Right lobe of liver (tissue), 6 donors: ENCODE results near the gene TNK1. TPM values are rescaled to one million over a fixed set of nuclear protein-coding genes. Genes with fewer than 3 reads are reported as not detected.
A peak's percentile ranks its signal among the peaks of the same experiment; 100 is the strongest.
"Not testable (repeated sequence)": the region's sequence is repeated elsewhere in the genome, so short reads cannot be mapped to it uniquely, and the experiment has no call there.

Experiments
- ATAC-seq, 4 donors: fragments of 200-7000 bp; cut with Tn5 transposase; one replicate each; pipeline ENCODE4 v1.9.1; 2020; ENCODE audit warnings: mild to moderate bottlenecking in 4 of 4, moderate library complexity in 4 of 4
- DNase-seq, 3 donors: peaks; one replicate each; pipeline ENCODE4 v3.0.0-alpha.2; 2020
- H3K27ac ChIP-seq, 3 donors: fragments of 200-600 bp; one replicate each; pipeline ENCODE4 v1.8.0; 2022
- H3K27me3 ChIP-seq, 2 donors: fragments of 200-600 bp; one replicate each; pipeline ENCODE4 v1.8.0; 2022
- H3K36me3 ChIP-seq, 4 donors: fragments of 200-600 bp; sonication (generic) in 1 of 4; one replicate each; pipeline versions ENCODE4 v1.5.1 to v1.8.0; 2017 to 2022; ENCODE audit warnings: control low read depth in 1 of 4
- H3K4me1 ChIP-seq, 4 donors: fragments of 200-600 bp; sonication (generic) in 1 of 4; one replicate each; pipeline versions ENCODE4 v1.5.1 to v1.8.0; 2017 to 2022; ENCODE audit warnings: control low read depth in 1 of 4
- H3K4me3 ChIP-seq, 3 donors: fragments of 200-600 bp; one replicate each; pipeline ENCODE4 v1.8.0; 2022
- H3K9me3 ChIP-seq, 4 donors: fragments of 200-600 bp; sonication (generic) in 1 of 4; one replicate each; pipeline versions ENCODE4 v1.5.1 to v1.8.0; 2017 to 2022; ENCODE audit warnings: control low read depth in 1 of 4
- POLR2A ChIP-seq: fragments of 450-650 bp; IDR thresholded peaks from one replicate; pipeline ENCODE4 v1.6.1; 2017; ENCODE audit warnings: antibody characterized with exemption, mild to moderate bottlenecking
- WGBS: methylation state at CpG from one replicate; pipeline ENCODE4 v1.1.6; 2018; ENCODE audit warnings: low coverage, low lambda C conversion rate; ENCODE audit not compliant: insufficient coverage; ENCODE audit errors: missing lambda C conversion rate; 5-methylcytosine and 5-hydroxymethylcytosine counted together
- intact Hi-C, 2 donors: fragments of 100-400 bp; cut with DNase I; formaldehyde crosslinking; loops; one replicate each; pipeline versions ENCODE4 v1.11.2 to v1.14.1; 2022
- long read RNA-seq: library from polyadenylated mRNA; unstranded; transcript quantifications from one replicate; pipeline ENCODE4 v2.0.0, GENCODE V29; 2019
- total RNA-seq, 6 experiments: library from RNA; depleted of rRNA in 2 of 6; stranded (reverse); fragments of >200 nt in 2 of 6; fragmentation: NEBNext Ultra II Directional in 3 of 6; extraction: Animal tissue kit (Norgen Biotek cat#: 25700) in 3 of 6; gene quantifications; one replicate each; pipeline versions ENCODE4 v1.1.0 to v1.2.4, GENCODE V29; 2016 to 2023
- TF ChIP-seq, protein P1 (sequence below), 4 donors: fragments of 200-600 bp in 3 of 4; fragments of 450-650 bp in 1 of 4; IDR thresholded peaks; one replicate each; pipeline versions ENCODE4 v1.5.1 to v1.8.0; 2016 to 2022; ENCODE audit warnings: antibody characterized with exemption in 4 of 4, mild to moderate bottlenecking in 2 of 4
- donor health status: DM: no; HTN: yes; CAD: no.
- donor health status: DM: no; HTN: no; CAD: no.
- donor health status: DM: no; HTN: no; CAD: no.
- donor health status: DM: no; HTN: yes; CAD: no.
- donor health status: DM: no; HTN: yes; CAD: no.

TNK1 gene
- 1 to 10 TPM; 2.9 to 5.1 (median 4.0) TPM for total RNA-seq
- long read RNA-seq = 0 reads

DNA sequence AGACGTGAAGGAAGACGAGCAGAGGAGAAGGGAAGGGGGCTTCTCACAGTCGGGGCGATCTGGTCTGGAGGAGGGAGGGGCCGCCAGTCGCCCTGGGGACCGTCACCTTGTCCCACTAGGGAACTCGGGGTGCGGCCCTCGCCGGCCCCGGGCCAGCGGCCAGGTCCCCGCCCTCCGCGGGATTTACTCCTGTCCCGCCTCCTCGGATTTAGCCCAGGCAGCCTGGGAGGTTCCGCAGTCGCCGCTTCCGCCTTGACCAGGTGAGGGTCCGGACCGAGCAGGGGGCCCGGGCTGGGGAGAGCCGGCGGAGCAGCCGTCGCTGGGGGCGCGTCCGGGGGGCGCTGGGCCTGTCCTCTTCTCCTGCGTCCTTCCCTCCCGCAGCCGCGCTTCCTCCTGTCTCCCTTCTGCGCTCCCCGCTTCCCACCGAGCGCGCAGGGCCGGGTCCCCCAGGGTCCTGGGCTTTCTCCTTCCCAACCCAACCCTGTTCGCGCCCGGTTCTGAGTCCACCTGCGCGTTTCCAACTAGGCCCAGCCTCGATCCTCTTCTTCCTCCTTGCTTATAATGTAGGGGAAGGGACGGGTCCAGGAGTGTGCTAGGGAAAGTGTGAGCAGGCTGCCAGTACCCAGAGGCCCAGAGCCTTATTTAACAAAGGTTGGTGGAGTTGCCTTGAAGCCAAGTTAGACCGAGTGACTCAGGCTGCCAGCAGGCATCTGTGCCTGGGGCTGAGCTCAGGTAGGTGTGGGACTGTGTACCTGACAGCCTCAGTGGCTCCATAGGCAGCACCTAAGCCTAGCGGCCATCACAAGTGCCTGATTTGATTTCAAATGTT is at the start of gene TNK1:
TNK1 (plus strand) TSS at position 235 of the 829 bp plus-strand sequence. CDS start 1,838 bp downstream, outside the sequence.
- Histone ChIP-seq H3K27me3 (no peaks in the 10 kb centered on the region), H3K36me3 (no peaks in the 10 kb centered on the region), H3K9me3 (no peaks in the 10 kb centered on the region), H3K27ac (peak within 1 kb of the TSS in 1 of 3 donors; percentile 3), H3K4me1 (peaks cover 0 to 10% (median 0%) of the 10 kb centered on the region in 4 donors), H3K4me3 (peak within 1 kb of the TSS; percentile 36 to 70 (median 65))
- intact Hi-C loops = no loop called here
- TF ChIP-seq, protein P1, sequence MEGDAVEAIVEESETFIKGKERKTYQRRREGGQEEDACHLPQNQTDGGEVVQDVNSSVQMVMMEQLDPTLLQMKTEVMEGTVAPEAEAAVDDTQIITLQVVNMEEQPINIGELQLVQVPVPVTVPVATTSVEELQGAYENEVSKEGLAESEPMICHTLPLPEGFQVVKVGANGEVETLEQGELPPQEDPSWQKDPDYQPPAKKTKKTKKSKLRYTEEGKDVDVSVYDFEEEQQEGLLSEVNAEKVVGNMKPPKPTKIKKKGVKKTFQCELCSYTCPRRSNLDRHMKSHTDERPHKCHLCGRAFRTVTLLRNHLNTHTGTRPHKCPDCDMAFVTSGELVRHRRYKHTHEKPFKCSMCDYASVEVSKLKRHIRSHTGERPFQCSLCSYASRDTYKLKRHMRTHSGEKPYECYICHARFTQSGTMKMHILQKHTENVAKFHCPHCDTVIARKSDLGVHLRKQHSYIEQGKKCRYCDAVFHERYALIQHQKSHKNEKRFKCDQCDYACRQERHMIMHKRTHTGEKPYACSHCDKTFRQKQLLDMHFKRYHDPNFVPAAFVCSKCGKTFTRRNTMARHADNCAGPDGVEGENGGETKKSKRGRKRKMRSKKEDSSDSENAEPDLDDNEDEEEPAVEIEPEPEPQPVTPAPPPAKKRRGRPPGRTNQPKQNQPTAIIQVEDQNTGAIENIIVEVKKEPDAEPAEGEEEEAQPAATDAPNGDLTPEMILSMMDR (IDR thresholded peaks at IDR 0.05) = no peak
- TF ChIP-seq POLR2A = peak; percentile 54
- ATAC-seq = peak; percentile 87 to 90 (median 88)
- peak; percentile 80 to 81 (median 80) for DNase-seq
- WGBS = 0% methylated on average over 14 of the region's 52 CpGs

DNA sequence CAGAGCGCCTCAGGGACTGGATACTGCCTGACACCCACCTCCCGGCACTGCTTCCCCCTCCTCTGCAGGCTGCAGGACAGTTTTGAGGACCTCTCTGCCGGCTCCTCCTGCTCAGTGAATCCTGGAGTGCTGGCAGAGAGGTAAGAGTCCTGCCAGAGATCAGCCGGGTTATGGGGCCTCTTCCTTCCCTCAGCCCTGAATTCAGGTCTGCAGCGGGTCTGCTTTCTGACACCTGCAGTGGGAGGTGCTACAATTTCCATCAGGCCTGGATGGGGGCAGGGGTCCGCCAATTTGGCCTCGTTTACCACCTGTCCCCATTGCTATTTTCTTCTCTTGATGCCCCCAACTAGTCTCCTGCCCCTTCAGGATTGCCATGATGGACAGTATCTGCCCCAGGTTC is 48.8 kb upstream of the TNK1 start:
- Histone ChIP-seq H3K27ac (no peak overlapping the region), H3K4me1 (peaks cover 0 to 14% (median 3%) of the 10 kb centered on the region in 4 donors), H3K9me3 (no peaks in the 10 kb centered on the region), H3K27me3 (no peaks in the 10 kb centered on the region), H3K36me3 (no peaks in the 10 kb centered on the region), H3K4me3 (no peak overlapping the region)
- intact Hi-C loops = no loop called here
- WGBS = 80% methylated on average over 1 of the region's 7 CpGs
- TF ChIP-seq, protein P1 (IDR thresholded peaks at IDR 0.05) = no peak
- TF ChIP-seq POLR2A = no peak
- no peak for DNase-seq
- ATAC-seq = no peak

DNA sequence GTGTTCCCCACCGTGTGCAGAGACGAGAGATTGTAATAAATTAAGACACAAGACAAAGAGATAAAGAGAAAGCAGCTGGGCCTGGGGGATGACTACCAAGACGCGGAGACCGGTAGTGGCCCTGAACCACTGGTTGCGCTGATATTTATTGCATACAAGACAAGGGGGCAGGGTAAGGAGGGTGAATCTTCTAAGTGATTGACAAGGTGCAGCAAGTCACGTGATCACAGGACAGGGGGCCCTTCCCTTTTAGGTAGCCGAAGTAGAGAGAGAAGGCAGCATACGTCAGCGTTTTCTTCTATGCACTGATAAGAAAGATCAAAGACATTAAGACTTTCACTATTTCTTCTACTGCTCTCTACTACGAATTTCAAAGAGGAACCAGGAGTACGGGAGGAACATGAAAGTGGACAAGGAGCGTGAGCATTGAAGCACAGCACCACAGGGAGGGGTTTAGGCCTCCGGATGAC is 48.3 kb upstream of the TNK1 start:
- ATAC-seq, DNase-seq, H3K27me3 ChIP-seq, H3K4me3 ChIP-seq, H3K36me3 ChIP-seq, H3K27ac ChIP-seq, intact Hi-C loops, H3K9me3 ChIP-seq: not testable (repeated sequence)
- H3K4me1 ChIP-seq = peaks cover 0 to 14% (median 3%) of the 10 kb centered on the region in 4 donors
- WGBS = 41% methylated on average over 11 of the region's 14 CpGs

DNA sequence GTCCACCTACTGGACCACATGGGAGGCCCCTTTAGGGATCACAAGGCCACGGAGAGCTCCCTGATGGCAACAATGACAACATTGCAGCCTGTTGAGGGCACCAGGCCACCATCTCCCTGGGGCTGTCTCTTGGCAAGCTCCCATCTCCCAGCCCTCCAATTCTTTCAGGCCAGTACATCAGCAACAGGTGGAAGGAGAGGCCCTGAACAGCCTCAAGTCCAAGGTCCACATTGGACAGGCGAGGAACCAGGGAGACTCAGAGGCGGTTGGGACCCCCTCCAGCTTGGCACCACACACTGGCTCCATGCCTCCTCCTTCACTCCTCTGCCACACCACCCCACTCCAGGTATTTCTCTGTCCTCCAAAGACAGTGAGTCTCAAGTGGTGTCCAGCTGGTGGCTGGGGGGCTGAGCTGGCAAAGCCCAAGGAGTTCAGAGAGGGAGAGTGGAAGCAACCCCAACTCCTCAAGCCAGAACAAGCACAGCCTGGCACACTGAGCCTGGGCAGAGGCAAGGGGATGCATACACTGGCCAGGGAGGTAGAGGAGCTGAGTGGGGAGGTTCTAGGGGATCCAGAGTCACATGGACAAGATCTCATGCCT is 45.9 kb upstream of the TNK1 start:
- Histone ChIP-seq H3K4me3 (no peak overlapping the region), H3K4me1 (peaks cover 0 to 7% (median 0%) of the 10 kb centered on the region in 4 donors), H3K36me3 (no peaks in the 10 kb centered on the region), H3K27ac (no peak overlapping the region), H3K27me3 (no peaks in the 10 kb centered on the region), H3K9me3 (no peaks in the 10 kb centered on the region)
- WGBS = no CpG with 5 or more reads among the region's 3 CpGs
- intact Hi-C loops = no loop called here
- DNase-seq (no peak), ATAC-seq (peak in 1 of 4 donors; percentile 7)
- TF ChIP-seq, protein P1 (IDR thresholded peaks at IDR 0.05) = no peak
- no peak for TF ChIP-seq POLR2A

DNA sequence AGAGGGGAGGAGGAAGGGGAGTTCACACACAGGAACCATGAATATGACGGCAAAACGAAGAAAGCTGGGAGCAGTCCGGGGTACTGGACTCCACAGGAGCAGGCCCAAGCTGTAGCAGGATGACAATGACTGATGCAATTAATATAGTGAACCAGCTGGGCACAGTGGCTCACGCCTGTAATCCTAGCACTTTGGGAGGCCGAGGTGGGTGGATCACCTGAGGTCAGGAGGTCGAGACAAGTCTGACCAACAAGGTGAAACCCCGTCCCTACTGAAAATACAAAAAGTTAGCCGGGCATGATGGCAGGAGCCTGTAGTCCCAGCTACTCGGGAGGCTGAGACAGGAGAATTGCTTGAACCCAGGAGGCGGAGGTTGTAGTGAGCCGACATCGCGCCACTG is 45.1 kb upstream of the TNK1 start:
- H3K4me1 ChIP-seq, H3K9me3 ChIP-seq, H3K27me3 ChIP-seq, H3K36me3 ChIP-seq, intact Hi-C loops, DNase-seq, ATAC-seq, H3K27ac ChIP-seq, H3K4me3 ChIP-seq: not testable (repeated sequence)
- WGBS = 85% methylated on average over 9 of the region's 13 CpGs
